Psoas muscle (tissue), 8 donors: Measurements from ENCODE around the gene SLC27A1. TPM values are rescaled to one million over a fixed set of nuclear protein-coding genes. Genes with fewer than 3 reads are reported as not detected.
"Not testable (repeated sequence)": the region's sequence is repeated elsewhere in the genome, so short reads cannot be mapped to it uniquely, and the experiment has no call there.

Source experiments
- ATAC-seq, 4 donors: fragments of 200-7000 bp; cut with Tn5 transposase; one replicate each; pipeline ENCODE4 v1.9.1; 2020; ENCODE audit warnings: moderate library complexity in 3 of 4, mild to moderate bottlenecking in 2 of 4
- DNase-seq, 2 donors: peaks; one replicate each; pipeline ENCODE4 v3.0.0-alpha.2; 2020
- H3K27ac ChIP-seq: fragments of 200-600 bp; one replicate; pipeline ENCODE4 v1.8.0; 2022
- H3K27me3 ChIP-seq, 3 donors: fragments of 200-600 bp in 1 of 3; one replicate each; pipeline versions ENCODE4 v1.6.1 to v1.8.0; 2013 to 2022; ENCODE audit warnings: low read length in 2 of 3, mild to moderate bottlenecking in 2 of 3, moderate library complexity in 1 of 3; ENCODE audit not compliant: insufficient read depth in 3 of 3
- H3K36me3 ChIP-seq, 2 donors: fragments of 200-600 bp in 1 of 2; one replicate each; pipeline versions ENCODE4 v1.6.1 to v1.8.0; 2013 to 2022; ENCODE audit warnings: low read depth in 1 of 2, mild to moderate bottlenecking in 1 of 2, moderate library complexity in 1 of 2; ENCODE audit not compliant: insufficient read depth in 1 of 2
- H3K4me1 ChIP-seq: fragments of 200-600 bp; one replicate; pipeline ENCODE4 v1.8.0; 2022
- H3K4me3 ChIP-seq: fragments of 200-600 bp; one replicate; pipeline ENCODE4 v1.8.0; 2022; ENCODE audit warnings: mild to moderate bottlenecking
- H3K9me3 ChIP-seq: fragments of 200-600 bp; one replicate; pipeline ENCODE4 v1.8.0; 2022
- CTCF ChIP-seq: fragments of 200-600 bp; IDR thresholded peaks from one replicate; pipeline ENCODE4 v1.8.0; 2022; ENCODE audit warnings: antibody characterized with exemption
- WGBS, 3 donors: extraction: QIAGEN DNeasy Blood & Tissue Kit; methylation state at CpG; one replicate each; pipeline versions ENCODE4 v1.1.6 to v1.1.7; 2013; 5-methylcytosine and 5-hydroxymethylcytosine counted together
- intact Hi-C, 2 donors: fragments of 100-400 bp; cut with DNase I; formaldehyde crosslinking; loops; one replicate each; pipeline versions ENCODE4 v1.11.0 to v1.14.2; 2022
- polyA plus RNA-seq, 3 donors: library from polyadenylated mRNA; stranded (reverse); fragments of 200-250 nt; gene quantifications; one replicate each; pipeline ENCODE4 v1.2.3, GENCODE V29; 2013
- total RNA-seq, 4 donors: library from RNA; stranded (reverse); fragmentation: NEBNext Ultra II Directional in 2 of 4; extraction: Animal tissue kit (Norgen Biotek cat#: 25700) in 2 of 4; gene quantifications; one replicate each; pipeline versions ENCODE4 v1.2.1 to v1.2.4, GENCODE V29; 2021 to 2023
- donor health status: healthy with polysubstance abuse.
- donor health status: DM: no; HTN: no; CAD: no; lungs with moderate emphysema.
- donor health status: Bipolar disorder and iron deficiency.
- donor health status: healthy.
- donor health status: DM: yes; HTN: yes; CAD: no.
- donor health status: DM: no; HTN: no; CAD: no.
- donor health status: DM: no; HTN: no; CAD: no.
- donor health status: DM: yes; HTN: yes; CAD: no.

The SLC27A1 gene
- total and polyA plus RNA-seq, 7 donors = 11.8 to 40.1 (median 25.5) TPM

- intact Hi-C loops = no loop called here
- 94 to 98% (median 97%) methylated on average over 1 of the region's 1 CpG for WGBS, 3 donors
- no peak for ATAC-seq
- no peaks in the 10 kb centered on the region for H3K27me3 ChIP-seq
- H3K4me1 ChIP-seq = no peaks in the 10 kb centered on the region
- TF ChIP-seq CTCF = no peak
- no peak for DNase-seq
- H3K9me3 ChIP-seq = peaks cover 9% of the 10 kb centered on the region
- H3K4me3 ChIP-seq = no peak overlapping the region
- peaks cover 3 to 30% of the 10 kb centered on the region in 2 donors for H3K36me3 ChIP-seq
- H3K27ac ChIP-seq = no peak overlapping the region
These were observed 47.6 kb downstream of the SLC27A1 start for GRCh38 chr19:17517898-17518297.

DNA sequence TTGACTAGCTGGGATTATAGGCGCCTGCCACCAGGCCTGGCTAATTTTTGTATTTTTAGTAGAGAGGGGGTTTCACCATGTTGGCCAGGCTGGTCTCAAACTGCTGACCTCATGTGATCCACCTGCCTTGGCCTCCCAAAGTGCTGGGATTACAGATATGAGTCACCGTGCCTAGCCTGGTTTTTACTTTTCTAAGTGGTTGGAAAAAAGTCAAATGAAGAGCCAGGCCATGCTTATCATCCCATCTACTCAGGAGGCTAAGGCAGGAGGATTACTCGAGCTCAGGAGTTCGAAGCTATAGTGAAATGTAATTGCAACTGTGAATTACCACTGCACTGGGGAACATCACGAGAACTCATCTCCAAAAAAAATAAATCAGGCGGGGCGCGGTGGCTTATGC, 48.3 kb downstream of the SLC27A1 start:
- DNase-seq, H3K4me3 ChIP-seq, H3K27me3 ChIP-seq, H3K27ac ChIP-seq, H3K9me3 ChIP-seq, intact Hi-C loops, ATAC-seq, H3K4me1 ChIP-seq: not testable (repeated sequence)
- peaks cover 3 to 30% of the 10 kb centered on the region in 2 donors for H3K36me3 ChIP-seq
- WGBS, 3 donors = 90 to 93% (median 92%) methylated on average over 8 of the region's 8 CpGs

- Histone ChIP-seq H3K36me3 (peaks cover 3 to 30% of the 10 kb centered on the region in 2 donors), H3K27me3 (no peaks in the 10 kb centered on the region), H3K4me3 (no peak overlapping the region), H3K4me1 (no peaks in the 10 kb centered on the region), H3K9me3 (peaks cover 9% of the 10 kb centered on the region), H3K27ac (no peak overlapping the region)
- 90 to 92% (median 92%) methylated on average over 9 of the region's 9 CpGs for WGBS, 3 donors
- ATAC-seq (no peak), DNase-seq (no peak)
- intact Hi-C loops = no loop called here
- TF ChIP-seq CTCF = no peak
These were observed 49.6 kb downstream of the SLC27A1 start for GRCh38 chr19:17519967-17520366.

DNA sequence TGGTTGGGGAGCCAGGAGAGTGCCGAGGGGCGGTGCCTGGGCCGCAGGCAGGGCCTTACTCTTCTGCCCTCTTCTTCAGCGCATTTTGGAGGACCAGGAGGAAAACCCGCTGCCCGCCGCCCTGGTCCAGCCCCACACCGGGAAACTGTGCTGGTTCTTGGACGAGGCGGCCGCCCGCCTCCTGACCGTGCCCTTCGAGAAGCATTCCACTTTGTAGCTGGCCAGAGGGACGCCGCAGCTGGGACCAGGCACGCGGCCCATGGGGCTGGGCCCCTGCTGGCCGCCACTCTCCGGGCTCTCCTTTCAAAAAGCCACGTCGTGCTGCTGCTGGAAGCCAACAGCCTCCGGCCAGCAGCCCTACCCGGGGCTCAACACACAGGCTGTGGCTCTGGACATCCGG, 50.5 kb downstream of the SLC27A1 start:
- intact Hi-C loops = no loop called here
- Histone ChIP-seq H3K27me3 (no peaks in the 10 kb centered on the region), H3K27ac (no peak overlapping the region), H3K9me3 (peaks cover 9% of the 10 kb centered on the region), H3K36me3 (peaks cover 3 to 30% of the 10 kb centered on the region in 2 donors), H3K4me3 (no peak overlapping the region), H3K4me1 (no peaks in the 10 kb centered on the region)
- DNase-seq (no peak), ATAC-seq (peak in 3 of 4 donors; percentile 20 to 28 (median 28))
- 80 to 93% (median 86%) methylated on average over 25 of the region's 25 CpGs for WGBS, 3 donors
- TF ChIP-seq CTCF = no peak

DNA sequence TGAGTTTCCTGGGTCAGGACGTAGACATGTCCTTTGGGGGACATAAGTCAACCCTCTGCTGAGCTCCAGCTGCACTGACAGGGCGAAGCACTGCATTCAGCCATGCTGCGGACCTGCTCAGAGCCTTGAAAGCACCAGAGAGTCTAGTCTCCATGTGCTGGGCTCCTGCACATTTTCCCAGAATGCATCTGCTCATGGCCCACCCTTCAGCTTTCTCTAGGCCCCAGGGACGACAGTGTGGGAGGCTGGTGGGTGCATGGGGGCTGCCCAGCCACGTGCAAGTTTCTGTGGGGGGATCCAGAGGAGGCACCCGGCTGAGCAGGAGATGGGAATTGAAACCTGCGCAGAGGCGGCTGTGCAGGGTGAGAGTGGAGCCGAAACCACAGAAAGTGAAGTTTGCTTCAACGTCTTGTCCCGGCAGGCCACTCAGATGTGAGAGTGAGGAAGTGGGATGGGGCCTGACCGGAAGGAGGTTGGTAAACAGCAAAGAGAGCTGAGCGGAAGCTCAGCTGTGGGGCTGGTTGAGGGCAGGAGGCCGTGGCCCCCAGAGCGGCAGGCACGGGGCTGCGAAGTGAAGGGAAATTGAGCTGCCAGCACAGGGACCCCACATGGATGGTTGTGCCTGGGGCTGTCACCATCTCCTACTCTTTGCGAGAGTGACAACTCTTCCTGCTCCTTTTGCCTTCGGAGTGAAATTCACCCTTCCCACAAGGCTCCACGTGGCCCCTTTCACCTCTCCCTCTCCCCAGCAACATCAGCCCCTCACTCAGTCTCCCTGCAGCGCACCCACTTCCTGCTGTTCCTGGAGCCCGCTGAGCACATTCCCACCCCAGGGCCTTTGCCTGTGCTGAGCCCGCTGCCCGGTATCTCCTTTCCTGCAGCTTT, 52.9 kb downstream of the SLC27A1 start:
- intact Hi-C loops = no loop called here
- Histone ChIP-seq H3K4me3 (no peak overlapping the region), H3K27me3 (peaks cover 0 to 5% (median 0%) of the 10 kb centered on the region in 3 donors), H3K27ac (no peak overlapping the region), H3K4me1 (no peaks in the 10 kb centered on the region), H3K9me3 (peaks cover 3% of the 10 kb centered on the region), H3K36me3 (peaks cover 3 to 9% of the 10 kb centered on the region in 2 donors)
- peak; percentile 41 to 69 for DNase-seq
- TF ChIP-seq CTCF = no peak
- WGBS, 3 donors = 49 to 58% (median 51%) methylated on average over 23 to 24 of the region's 24 CpGs
- peak in 3 of 4 donors; percentile 37 to 45 (median 43) for ATAC-seq
